Activated naive CD8-positive, alpha-beta T cell treated with anti-CD3 and anti-CD28 coated beads for 36 hours (primary cell): ENCODE measurements around the gene RNU6-1. TPM values are rescaled to one million over a fixed set of nuclear protein-coding genes. Genes with fewer than 3 reads are reported as not detected.

ENCODE experiments used
- DNase-seq: peaks from one replicate; pipeline ENCODE4 v3.0.0; 2021
- H3K27ac Mint-ChIP-seq: one replicate; pipeline ENCODE4 v1.8.0; 2022; ENCODE audit warnings: mild to moderate bottlenecking, moderate library complexity, mixed read lengths
- H3K27me3 Mint-ChIP-seq: one replicate; pipeline ENCODE4 v1.8.0; 2022; ENCODE audit warnings: mild to moderate bottlenecking, mixed read lengths
- H3K36me3 Mint-ChIP-seq: one replicate; pipeline ENCODE4 v1.8.0; 2021; ENCODE audit warnings: mild to moderate bottlenecking, mixed read lengths
- H3K4me1 Mint-ChIP-seq: one replicate; pipeline ENCODE4 v1.8.0; 2021; ENCODE audit warnings: mixed read lengths
- H3K4me3 Mint-ChIP-seq: one replicate; pipeline ENCODE4 v1.8.0; 2022; ENCODE audit warnings: mild to moderate bottlenecking, moderate library complexity, mixed read lengths
- H3K9me3 Mint-ChIP-seq: one replicate; pipeline ENCODE4 v1.8.0; 2022; ENCODE audit warnings: mixed read lengths
- total RNA-seq, 2 experiments: library from RNA; stranded (reverse); gene quantifications; one replicate each; pipeline ENCODE4 v1.2.3, GENCODE V29; 2021

The RNU6-1 gene
- total RNA-seq, 2 experiments from 2014 or later, result not detected

GRCh38 chr15:67822537-67823313 lies 17.1 kb downstream of the RNU6-1 start:
- Mint-ChIP-seq H3K36me3 (peaks cover 3% of the 10 kb centered on the region), H3K4me1 (peaks cover 40% of the 10 kb centered on the region), H3K4me3 (no peak overlapping the region), H3K27me3 (peaks cover 79% of the 10 kb centered on the region), H3K27ac (no peak overlapping the region), H3K9me3 (no peaks in the 10 kb centered on the region)
- no peak for DNase-seq

DNA sequence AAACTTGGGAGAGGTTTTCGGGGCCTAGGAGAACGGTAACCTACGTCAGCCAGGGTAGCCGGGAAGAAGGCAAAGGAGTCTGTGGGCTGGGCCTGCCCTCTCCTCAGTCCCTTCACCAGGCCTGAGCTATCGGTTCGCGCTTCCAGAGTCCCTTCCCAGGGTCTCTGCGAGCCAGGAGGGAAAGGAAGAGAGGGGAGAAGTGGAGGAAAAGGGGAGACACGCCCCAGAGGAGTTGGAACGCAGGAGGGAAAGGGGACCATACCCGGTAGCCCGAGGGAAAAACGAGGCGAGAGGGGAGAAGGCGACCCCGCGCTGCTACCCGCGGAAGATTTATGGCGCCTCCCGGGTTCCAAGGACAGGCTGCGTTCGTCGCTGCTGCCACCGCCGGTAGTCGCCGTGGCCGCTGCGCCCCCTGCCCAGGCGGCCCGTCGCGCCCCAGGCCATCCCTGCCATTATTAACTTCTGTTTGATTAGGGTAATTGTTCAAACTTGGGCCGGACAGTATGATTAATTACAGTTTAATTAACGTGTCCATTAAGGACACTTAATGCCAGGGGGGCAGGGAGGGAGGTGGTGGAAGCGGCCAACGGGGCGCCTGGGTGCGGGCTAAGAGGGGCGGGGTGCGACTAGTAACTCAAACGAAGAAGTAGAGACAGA lies 17.9 kb downstream of the RNU6-1 start:
- no peak for DNase-seq
- Mint-ChIP-seq H3K9me3 (no peaks in the 10 kb centered on the region), H3K27ac (no peak overlapping the region), H3K27me3 (peaks cover 87% of the 10 kb centered on the region), H3K4me1 (peaks cover 40% of the 10 kb centered on the region), H3K4me3 (no peak overlapping the region), H3K36me3 (peaks cover 3% of the 10 kb centered on the region)

DNA sequence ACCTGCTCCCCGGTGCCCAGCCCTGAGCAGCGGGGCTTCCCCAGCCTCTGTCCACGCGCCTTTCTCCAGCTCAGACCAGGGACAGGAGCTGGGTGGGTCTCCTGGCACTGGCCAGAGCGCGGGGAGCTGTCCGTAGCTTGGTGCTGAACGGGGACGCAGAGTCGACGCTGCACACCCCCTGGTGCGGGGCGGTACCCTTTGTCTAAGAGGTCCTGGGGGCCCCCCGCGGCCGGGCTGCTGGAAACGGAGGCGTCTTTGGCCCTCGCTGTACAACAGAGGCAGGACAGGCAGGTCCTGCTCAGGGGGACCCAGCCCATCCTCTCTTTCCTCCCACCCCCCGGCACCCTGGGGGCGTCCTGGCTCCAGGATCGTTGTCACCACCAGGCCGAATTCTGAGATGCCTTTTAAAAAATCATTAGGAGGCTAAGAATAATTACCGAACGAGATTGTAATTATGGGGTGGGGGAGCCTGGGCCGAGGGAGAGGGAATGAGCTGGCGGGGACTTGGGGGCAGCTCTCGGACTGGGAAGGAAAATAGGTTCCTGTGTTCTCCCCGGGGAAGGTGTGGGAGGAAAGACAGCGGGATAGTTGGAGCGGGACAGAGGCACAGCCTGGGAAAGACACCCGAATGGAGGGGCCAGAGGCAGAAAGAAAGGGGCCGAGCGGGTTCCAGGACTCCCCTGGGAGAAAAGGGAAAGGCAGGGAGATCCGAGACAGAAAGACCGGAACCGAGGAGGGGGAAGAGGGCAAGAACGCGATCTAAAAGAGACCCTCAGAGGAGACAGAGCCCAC lies 18.7 kb downstream of the RNU6-1 start:
- DNase-seq, result no peak
- Mint-ChIP-seq H3K27me3 (peaks cover 88% of the 10 kb centered on the region), H3K4me1 (peaks cover 37% of the 10 kb centered on the region), H3K36me3 (peaks cover 3% of the 10 kb centered on the region), H3K9me3 (peaks cover 2% of the 10 kb centered on the region), H3K27ac (no peak overlapping the region), H3K4me3 (peak overlapping the region; percentile 5)

DNA sequence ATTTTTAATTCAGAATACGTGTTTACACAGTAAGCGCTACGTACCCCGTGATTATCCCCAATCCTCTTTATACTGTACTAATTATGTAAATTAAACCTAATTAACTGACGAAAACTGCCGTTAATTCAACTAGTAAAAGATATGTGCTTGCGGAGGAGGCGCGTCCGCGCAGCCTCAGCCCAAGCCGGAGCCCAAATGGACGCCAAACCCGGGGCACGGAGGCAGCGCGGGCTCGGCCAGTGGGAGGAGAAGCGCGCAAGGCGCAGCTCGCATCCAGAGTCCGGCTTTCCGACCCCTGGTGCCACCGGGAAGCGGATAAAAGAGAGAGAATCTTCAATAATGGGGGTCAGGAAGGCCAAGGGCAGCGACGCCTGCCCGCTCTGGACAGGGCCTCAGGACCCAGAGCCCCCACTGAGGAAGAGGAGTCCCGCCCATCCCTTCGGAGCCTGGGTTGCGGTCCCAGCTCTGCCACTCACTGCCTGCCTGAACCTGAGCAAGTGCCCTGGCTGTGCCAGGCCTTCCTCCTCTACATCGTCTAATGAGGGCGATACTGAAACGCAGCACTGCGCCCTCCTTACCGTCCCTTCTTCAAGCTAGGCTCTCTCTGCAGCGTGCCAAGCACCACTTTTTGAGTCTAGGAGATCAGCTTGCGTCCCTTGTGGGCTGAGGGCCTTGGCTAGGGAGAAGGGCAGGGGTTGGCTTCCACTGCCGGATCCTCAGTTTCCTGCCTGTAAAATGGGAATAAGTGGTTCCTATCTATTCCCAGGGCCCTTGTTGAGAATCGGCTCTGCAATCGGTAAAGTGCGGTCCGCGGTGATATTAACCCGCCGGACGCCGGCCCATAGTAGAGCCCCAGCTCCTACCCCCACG lies 19.5 kb downstream of the RNU6-1 start:
- Mint-ChIP-seq H3K4me1 (peaks cover 31% of the 10 kb centered on the region), H3K27me3 (peaks cover 80% of the 10 kb centered on the region), H3K4me3 (no peak overlapping the region), H3K27ac (no peak overlapping the region), H3K36me3 (peaks cover 7% of the 10 kb centered on the region), H3K9me3 (peaks cover 5% of the 10 kb centered on the region)
- no peak for DNase-seq

DNA sequence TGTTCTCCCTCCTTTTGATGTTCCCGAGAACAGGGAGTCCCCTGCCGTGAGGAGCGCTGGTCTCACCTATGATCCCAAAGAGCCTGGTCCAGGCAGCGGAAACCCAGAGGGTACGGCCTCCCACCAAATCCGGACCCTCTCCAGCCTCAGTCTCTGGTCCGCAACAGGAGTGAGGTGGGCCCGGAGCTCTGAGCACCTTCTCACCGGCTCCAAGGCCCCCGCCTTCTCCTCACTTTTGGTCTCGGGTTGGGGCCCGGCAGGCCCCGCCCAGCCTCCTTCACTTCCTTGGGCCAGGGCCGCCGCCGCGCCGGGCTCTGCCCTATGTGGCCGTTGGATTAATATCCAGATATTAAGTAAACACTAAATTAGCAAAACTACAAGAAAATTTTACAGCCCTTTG lies 20.2 kb downstream of the RNU6-1 start:
- H3K36me3 Mint-ChIP-seq, result peaks cover 10% of the 10 kb centered on the region
- H3K9me3 Mint-ChIP-seq, result peaks cover 5% of the 10 kb centered on the region
- no peak overlapping the region for H3K27ac Mint-ChIP-seq
- peaks cover 73% of the 10 kb centered on the region for H3K27me3 Mint-ChIP-seq
- no peak for DNase-seq
- H3K4me3 Mint-ChIP-seq, result no peak overlapping the region
- H3K4me1 Mint-ChIP-seq, result peaks cover 31% of the 10 kb centered on the region

DNA sequence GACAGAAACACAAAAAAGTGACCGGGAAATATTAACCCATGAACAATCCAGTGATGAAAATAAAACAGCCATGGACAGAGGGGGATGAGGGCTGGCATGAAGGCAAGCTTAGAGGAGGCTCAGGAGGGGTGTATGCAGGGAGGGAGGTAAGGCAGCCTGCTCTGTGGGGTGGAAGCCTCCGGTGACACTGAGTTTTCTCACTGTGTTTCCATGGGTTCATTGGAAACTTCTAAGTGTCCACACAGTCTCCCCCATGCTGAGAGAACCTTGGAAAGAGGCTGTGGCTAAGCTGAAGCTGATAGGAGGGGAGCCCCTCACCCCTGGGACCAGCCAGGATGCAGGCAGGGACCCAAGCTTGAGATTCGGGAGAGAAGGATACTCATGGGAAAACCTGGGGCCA lies 21.4 kb downstream of the RNU6-1 start:
- H3K4me1 Mint-ChIP-seq, result peaks cover 23% of the 10 kb centered on the region
- peaks cover 8% of the 10 kb centered on the region for H3K36me3 Mint-ChIP-seq
- H3K9me3 Mint-ChIP-seq, result peaks cover 5% of the 10 kb centered on the region
- no peak overlapping the region for H3K27ac Mint-ChIP-seq
- DNase-seq, result no peak
- H3K27me3 Mint-ChIP-seq, result peaks cover 61% of the 10 kb centered on the region
- no peak overlapping the region for H3K4me3 Mint-ChIP-seq

- H3K9me3 Mint-ChIP-seq, result peaks cover 5% of the 10 kb centered on the region
Observed at GRCh38 chr15:67816668-67817067, 23.2 kb downstream of the RNU6-1 start.

DNA sequence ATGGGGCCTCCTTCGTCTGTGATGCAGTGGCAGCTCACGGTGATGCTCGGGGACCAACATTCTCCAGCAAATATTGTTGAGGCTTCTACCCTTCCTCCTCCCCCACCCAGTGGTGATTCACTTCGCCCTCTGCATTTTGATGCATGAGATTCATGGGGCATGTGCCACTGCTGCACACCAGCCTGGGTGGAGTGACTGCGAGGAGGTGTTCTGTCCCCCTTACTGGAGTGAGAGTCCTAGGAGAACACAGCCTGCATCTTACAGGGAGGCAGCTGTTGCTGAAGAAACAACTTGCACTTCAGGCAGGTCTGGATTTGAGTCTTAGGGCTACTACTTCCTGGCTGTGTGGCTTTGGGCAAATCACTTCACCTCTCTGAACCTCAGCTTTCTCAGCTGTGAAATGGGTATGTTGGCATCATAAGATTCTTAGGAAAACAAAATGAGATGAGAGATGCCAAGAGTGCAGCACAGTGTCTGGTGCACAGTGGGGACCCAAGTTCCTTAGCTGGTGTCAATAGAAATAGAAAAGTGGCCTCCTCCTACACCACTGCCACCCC lies 24.7 kb downstream of the RNU6-1 start:
- Mint-ChIP-seq H3K27me3 (peaks cover 32% of the 10 kb centered on the region), H3K4me1 (peaks cover under 1% of the 10 kb centered on the region), H3K36me3 (peaks cover 8% of the 10 kb centered on the region), H3K9me3 (peaks cover 5% of the 10 kb centered on the region), H3K4me3 (no peak overlapping the region), H3K27ac (no peak overlapping the region)
- no peak for DNase-seq

More at GRCh38 chr15:67816668-67817067, 23.2 kb downstream of the RNU6-1 start:
- Mint-ChIP-seq H3K4me1 (peaks cover 13% of the 10 kb centered on the region), H3K36me3 (peaks cover 8% of the 10 kb centered on the region), H3K27ac (no peak overlapping the region), H3K4me3 (no peak overlapping the region), H3K27me3 (peaks cover 47% of the 10 kb centered on the region)
- DNase-seq, result no peak

DNA sequence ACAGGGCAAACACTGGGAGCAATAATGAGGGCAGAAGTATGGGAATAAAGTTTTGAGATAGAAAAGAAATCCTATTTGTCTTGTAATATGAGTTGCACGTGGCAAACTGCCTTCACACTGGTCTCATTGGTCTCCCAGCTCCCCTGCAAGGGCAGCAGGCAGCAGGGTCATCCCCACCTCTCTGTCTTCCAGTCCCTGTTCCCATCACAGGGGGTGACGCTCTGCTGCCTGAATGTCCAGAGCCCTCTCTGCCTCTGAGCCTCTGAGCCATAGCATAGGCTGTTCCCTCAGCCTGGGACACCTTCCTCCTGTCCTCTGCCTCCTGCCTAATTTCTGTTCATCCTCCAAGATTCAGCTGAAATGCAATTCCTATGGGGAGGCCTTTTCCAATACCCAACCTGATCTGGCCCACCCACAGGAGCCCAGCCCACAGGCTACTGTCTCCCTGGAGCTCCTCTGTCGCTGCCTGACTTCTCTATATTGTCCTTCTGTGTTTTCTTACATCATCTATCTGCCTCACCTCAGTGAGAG lies 26.7 kb downstream of the RNU6-1 start:
- Mint-ChIP-seq H3K4me3 (no peak overlapping the region), H3K27ac (no peak overlapping the region), H3K27me3 (peaks cover 15% of the 10 kb centered on the region), H3K4me1 (no peaks in the 10 kb centered on the region), H3K36me3 (peaks cover 7% of the 10 kb centered on the region), H3K9me3 (peaks cover 5% of the 10 kb centered on the region)
- no peak for DNase-seq

- peaks cover 9% of the 10 kb centered on the region for H3K36me3 Mint-ChIP-seq
- peaks cover 8% of the 10 kb centered on the region for H3K27me3 Mint-ChIP-seq
Observed at GRCh38 chr15:67812241-67812644, 27.6 kb downstream of the RNU6-1 start.

DNA sequence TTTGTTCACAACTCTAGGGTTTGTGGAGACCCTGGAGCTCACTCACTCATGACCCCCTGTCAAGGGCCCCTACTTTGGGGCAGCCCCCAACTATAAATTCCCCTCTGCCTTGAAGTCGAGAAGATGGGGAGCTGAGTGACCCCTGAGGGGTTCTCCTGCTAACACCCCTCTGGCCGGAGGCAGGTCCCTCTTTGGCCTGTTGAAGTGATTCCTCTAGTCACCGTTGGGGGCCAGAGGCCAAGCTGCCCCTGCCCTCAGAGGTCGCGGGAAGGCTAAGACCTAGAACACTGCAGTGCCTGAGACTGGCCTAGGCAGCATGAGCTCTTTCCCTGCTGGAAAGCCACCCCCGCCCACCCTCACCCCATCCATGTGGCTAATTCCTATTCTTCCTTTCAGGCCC lies 30.0 kb downstream of the RNU6-1 start:
- Mint-ChIP-seq H3K4me3 (no peak overlapping the region), H3K27ac (no peak overlapping the region), H3K36me3 (peaks cover 2% of the 10 kb centered on the region), H3K9me3 (no peaks in the 10 kb centered on the region), H3K4me1 (no peaks in the 10 kb centered on the region), H3K27me3 (no peaks in the 10 kb centered on the region)
- no peak for DNase-seq

More at GRCh38 chr15:67812241-67812644, 27.6 kb downstream of the RNU6-1 start:
- Mint-ChIP-seq H3K9me3 (peaks cover 5% of the 10 kb centered on the region), H3K4me3 (no peak overlapping the region), H3K27ac (no peak overlapping the region), H3K4me1 (no peaks in the 10 kb centered on the region)
- DNase-seq, result no peak

GRCh38 chr15:67809441-67809840 lies 30.4 kb downstream of the RNU6-1 start:
- DNase-seq, result no peak
- Mint-ChIP-seq H3K27me3 (no peaks in the 10 kb centered on the region), H3K9me3 (no peaks in the 10 kb centered on the region), H3K36me3 (peaks cover 2% of the 10 kb centered on the region), H3K4me1 (no peaks in the 10 kb centered on the region), H3K4me3 (no peak overlapping the region), H3K27ac (no peak overlapping the region)

DNA sequence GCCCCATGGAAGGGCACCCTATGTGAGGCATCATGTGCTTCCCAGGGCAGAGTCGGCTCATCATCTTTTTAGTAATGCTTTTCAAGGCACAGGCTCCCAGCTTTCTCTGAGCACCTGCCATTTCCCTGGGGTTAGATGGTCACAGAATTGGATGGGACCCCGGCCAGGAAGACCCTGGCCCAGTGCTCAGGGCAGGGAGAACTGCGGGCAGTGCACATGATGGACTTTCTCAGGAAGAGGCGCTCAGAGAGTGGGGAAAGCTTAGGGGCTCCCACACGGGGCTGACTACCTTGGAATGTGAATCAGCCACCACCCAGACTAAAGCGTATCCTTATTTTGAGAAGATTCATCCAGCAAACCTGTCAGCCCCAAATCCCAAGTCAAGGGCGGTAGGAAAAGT lies 31.0 kb downstream of the RNU6-1 start:
- H3K9me3 Mint-ChIP-seq, result no peaks in the 10 kb centered on the region
- no peaks in the 10 kb centered on the region for H3K4me1 Mint-ChIP-seq
- no peak overlapping the region for H3K27ac Mint-ChIP-seq
- H3K27me3 Mint-ChIP-seq, result no peaks in the 10 kb centered on the region
- no peak overlapping the region for H3K4me3 Mint-ChIP-seq
- no peak for DNase-seq
- H3K36me3 Mint-ChIP-seq, result peaks cover 2% of the 10 kb centered on the region

GRCh38 chr15:67807836-67808235 lies 32.0 kb downstream of the RNU6-1 start:
- Mint-ChIP-seq H3K27ac (no peak overlapping the region), H3K9me3 (no peaks in the 10 kb centered on the region), H3K4me3 (no peak overlapping the region), H3K36me3 (peaks cover 2% of the 10 kb centered on the region), H3K27me3 (no peaks in the 10 kb centered on the region), H3K4me1 (no peaks in the 10 kb centered on the region)
- no peak for DNase-seq
